SK-N-DZ (cell line): Measurements from ENCODE around the gene CCDC102B.

ENCODE experiments used
- DNase-seq: peaks from one replicate; pipeline ENCODE4 v3.0.0-alpha.2; 2015; ENCODE audit warnings: low spot score
- small RNA-seq, 2 experiments: library from RNA; depleted of rRNA; stranded (forward); fragments of <200 nt; gene quantifications; one replicate each; pipeline ENCODE3, GENCODE V24; 2014

CCDC102B gene

DNA sequence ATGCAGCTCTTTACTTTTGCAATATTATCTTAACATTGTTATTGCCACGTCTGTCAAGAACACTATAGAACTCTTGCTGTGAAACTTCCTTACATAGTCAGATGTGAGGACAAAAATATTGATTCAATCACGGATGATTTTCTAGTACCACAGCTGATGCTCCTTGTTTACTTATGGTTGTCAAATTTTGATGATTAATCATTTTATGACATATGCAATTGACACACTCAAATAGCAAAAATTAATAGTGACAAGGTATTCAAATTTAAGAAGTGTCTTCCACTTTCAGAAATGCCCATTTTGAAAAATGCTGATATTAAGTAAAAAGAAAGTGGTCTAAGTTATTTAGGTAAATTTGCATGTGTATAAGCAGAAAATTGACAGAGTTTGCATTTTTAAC is 284.0 kb downstream of the CCDC102B start:
- DNase-seq = no peak

DNA sequence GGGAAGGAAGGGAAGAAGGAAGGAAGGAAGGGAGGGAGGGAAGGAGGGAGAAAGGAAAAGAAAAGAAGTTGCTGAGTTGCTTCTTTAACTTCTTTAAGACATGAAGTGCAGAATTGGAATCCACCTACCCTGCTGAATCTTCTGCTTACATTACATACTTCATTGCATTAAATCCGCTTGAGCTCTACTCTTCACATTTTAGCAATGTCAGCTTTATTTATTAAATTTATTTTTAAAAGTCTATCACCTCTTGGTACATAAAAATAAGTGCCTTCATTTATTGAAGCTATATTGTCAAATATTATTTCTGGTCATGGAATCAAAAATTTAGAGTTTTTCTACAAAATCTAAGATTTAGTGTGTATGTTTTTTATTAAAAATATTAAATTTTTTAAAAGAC is 284.6 kb downstream of the CCDC102B start:
- DNase-seq = no peak

DNA sequence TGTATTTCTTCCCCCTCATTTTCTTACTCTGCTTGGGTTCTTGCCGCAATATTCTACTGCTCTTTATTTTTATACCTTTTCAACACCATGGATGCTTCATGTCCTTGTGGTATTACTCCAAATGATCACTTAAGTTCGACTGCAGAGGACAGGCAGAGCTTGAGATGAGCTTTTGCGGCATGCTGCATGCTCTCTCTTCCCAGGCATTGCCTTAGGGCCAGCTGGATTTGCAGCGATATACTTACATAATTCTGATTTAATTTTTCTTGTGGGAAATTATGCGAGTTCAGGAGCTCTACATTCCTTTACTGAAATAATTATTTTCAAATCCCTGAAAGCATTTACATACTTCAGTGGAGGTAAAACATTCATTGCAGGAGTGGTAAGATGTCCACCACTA is 288.1 kb downstream of the CCDC102B start:
- DNase-seq = no peak

DNA sequence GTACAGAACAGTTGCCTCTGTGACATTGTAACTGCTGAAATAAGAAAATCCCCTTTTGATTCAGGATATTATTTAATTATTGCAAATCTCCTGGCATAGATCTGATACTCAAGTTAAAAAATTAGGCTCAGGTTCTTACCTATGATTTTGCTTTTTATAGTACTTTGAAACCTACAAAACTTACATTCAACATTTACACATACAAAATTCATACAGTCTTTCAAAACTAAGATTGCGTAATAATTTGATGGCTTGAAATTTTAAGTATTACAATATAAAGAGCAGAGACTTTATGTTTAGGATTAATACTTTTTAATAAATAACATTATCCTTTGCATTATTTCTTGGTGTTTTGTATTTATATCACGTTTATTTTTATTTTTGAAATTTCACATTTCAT is 291.1 kb downstream of the CCDC102B start:
- DNase-seq = no peak

DNA sequence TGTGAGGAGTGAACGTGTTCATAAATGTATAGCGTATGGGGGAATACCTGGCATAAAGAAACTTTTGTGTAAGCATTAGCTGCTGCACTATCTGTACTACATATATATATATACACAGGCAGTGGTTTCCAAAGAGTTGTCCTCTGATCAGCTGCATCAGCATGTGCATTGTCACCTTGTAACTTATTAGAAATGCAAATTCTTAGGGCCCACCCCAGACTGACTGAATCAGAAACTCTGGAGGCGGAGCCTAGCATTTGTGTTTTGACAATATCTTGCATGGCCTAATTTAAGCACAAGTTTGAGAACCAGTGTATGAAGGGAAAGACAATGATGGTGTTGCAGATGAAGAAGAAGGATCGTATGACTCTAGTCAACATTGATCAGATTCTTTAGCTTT is 299.5 kb downstream of the CCDC102B start:
- no peak for DNase-seq

DNA sequence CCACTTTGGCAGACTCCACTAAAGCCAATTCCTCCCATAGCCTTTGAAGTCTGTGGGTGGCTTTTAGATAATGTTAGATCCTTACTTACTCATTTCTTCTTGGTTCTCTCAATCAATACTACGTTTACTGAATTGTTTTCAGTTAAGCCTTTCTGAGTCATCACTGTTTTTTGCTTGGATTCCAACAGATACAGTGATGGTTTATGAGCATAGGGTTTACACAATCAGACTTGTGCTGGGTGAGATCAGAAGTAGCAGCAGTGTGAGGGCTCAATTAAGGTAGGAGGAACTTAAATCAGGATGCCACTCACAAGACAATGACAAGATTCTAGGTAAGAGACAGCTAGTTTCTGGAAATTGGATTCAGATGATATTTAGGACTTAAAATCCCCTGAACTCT is 305.1 kb downstream of the CCDC102B start:
- DNase-seq = no peak

Small RNA genes within 50 kb of the gene (small RNA-seq; reads per million reads assigned to genes)
- gene RNU6-39P = 0.10 to 0.18 reads per million in 2 experiments
